Peyer's patch (tissue), 4 donors: ENCODE results near the gene FADD. TPM values are rescaled to one million over a fixed set of nuclear protein-coding genes. Genes with fewer than 3 reads are reported as not detected.
A peak's percentile ranks its signal among the peaks of the same experiment; 100 is the strongest.

Source experiments
- DNase-seq, 3 donors: peaks; one replicate each; pipeline ENCODE4 v3.0.0-alpha.2; 2017 to 2019
- H3K27ac ChIP-seq, 4 donors: fragments of 200-600 bp; sonication (generic); one replicate each; pipeline ENCODE4 v1.5.1; 2016 to 2019
- H3K27me3 ChIP-seq, 2 donors: fragments of 200-600 bp; sonication (generic); one replicate each; pipeline ENCODE4 v1.5.1; 2019
- H3K36me3 ChIP-seq, 3 donors: fragments of 200-600 bp; sonication (generic); one replicate each; pipeline ENCODE4 v1.5.1; 2016 to 2019
- H3K4me1 ChIP-seq, 4 donors: fragments of 200-600 bp; sonication (generic); one replicate each; pipeline ENCODE4 v1.5.1; 2016 to 2019
- H3K4me3 ChIP-seq, 4 donors: fragments of 200-600 bp; sonication (generic); 1 replicate in 3 of 4; 2 replicates in 1 of 4; pipeline ENCODE4 v1.5.1; 2016 to 2019; ENCODE audit warnings: mild to moderate bottlenecking in 1 of 4
- H3K9me3 ChIP-seq, 4 donors: fragments of 200-600 bp; sonication (generic); one replicate each; pipeline ENCODE4 v1.5.1; 2016 to 2019; ENCODE audit warnings: mild to moderate bottlenecking in 1 of 4
- CTCF ChIP-seq, 6 experiments: fragments of 450-650 bp in 4 of 6; fragments of 200-600 bp in 2 of 6; sonication (generic) in 1 of 6; IDR thresholded peaks; one replicate each; pipeline ENCODE4 v1.5.1; 2017 to 2019; ENCODE audit warnings: antibody characterized with exemption in 6 of 6, mild to moderate bottlenecking in 3 of 6, moderate library complexity in 1 of 6
- POLR2A ChIP-seq, 2 donors: fragments of 450-650 bp; IDR thresholded peaks; one replicate each; pipeline ENCODE4 v1.5.1; 2017; ENCODE audit warnings: antibody characterized with exemption in 2 of 2, mild to moderate bottlenecking in 2 of 2, moderate library complexity in 2 of 2
- total RNA-seq, 4 donors: library from RNA; depleted of rRNA; stranded (reverse); fragments of >200 nt; gene quantifications; one replicate each; pipeline ENCODE4 v1.1.0, GENCODE V29; 2016

FADD gene
- total RNA-seq, 4 donors from 2014 or later = 9.9 to 33.6 (median 28.8) TPM

GRCh38 chr11:70233034-70233433, 29.9 kb downstream of the FADD start:
- TF ChIP-seq CTCF (IDR thresholded peaks at IDR 0.05) = no peak
- no peak for TF ChIP-seq POLR2A (IDR thresholded peaks at IDR 0.05)
- H3K27ac ChIP-seq = peak overlapping the region in 1 of 4 donors; percentile 21

GRCh38 chr11:70233511-70233934, 30.4 kb downstream of the FADD start:
- DNase-seq = peak in 1 of 3 donors; percentile 78
- no peaks in the 10 kb centered on the region for H3K4me1 ChIP-seq
- TF ChIP-seq CTCF (IDR thresholded peaks at IDR 0.05) (no peak), POLR2A (IDR thresholded peaks at IDR 0.05) (no peak)
- peak overlapping the region in 1 of 4 donors; percentile 55 for H3K27ac ChIP-seq
- H3K27me3 ChIP-seq = no peaks in the 10 kb centered on the region
- H3K4me3 ChIP-seq = no peak overlapping the region
- no peaks in the 10 kb centered on the region for H3K36me3 ChIP-seq
- no peaks in the 10 kb centered on the region for H3K9me3 ChIP-seq

More at GRCh38 chr11:70233034-70233433, 29.9 kb downstream of the FADD start:
- Histone ChIP-seq H3K36me3 (no peaks in the 10 kb centered on the region), H3K4me3 (no peak overlapping the region), H3K4me1 (no peaks in the 10 kb centered on the region), H3K9me3 (no peaks in the 10 kb centered on the region), H3K27me3 (no peaks in the 10 kb centered on the region)
- DNase-seq = no peak

- TF ChIP-seq POLR2A (IDR thresholded peaks at IDR 0.05) = no peak
- Histone ChIP-seq H3K27me3 (no peaks in the 10 kb centered on the region), H3K4me1 (no peaks in the 10 kb centered on the region), H3K27ac (peak overlapping the region in 1 of 4 donors; percentile 55), H3K36me3 (no peaks in the 10 kb centered on the region), H3K9me3 (no peaks in the 10 kb centered on the region), H3K4me3 (no peak overlapping the region)
- no peak for DNase-seq
Measured at GRCh38 chr11:70233962-70234361, 30.9 kb downstream of the FADD start.

GRCh38 chr11:70240337-70240736, 37.2 kb downstream of the FADD start:
- no peaks in the 10 kb centered on the region for H3K36me3 ChIP-seq

GRCh38 chr11:70241709-70242108, 38.6 kb downstream of the FADD start:
- H3K36me3 ChIP-seq = no peaks in the 10 kb centered on the region
- H3K9me3 ChIP-seq = no peaks in the 10 kb centered on the region
- no peak overlapping the region for H3K27ac ChIP-seq
- no peak for TF ChIP-seq CTCF (IDR thresholded peaks at IDR 0.05)
- no peak for TF ChIP-seq POLR2A (IDR thresholded peaks at IDR 0.05)
- no peak overlapping the region for H3K4me3 ChIP-seq
- H3K4me1 ChIP-seq = no peaks in the 10 kb centered on the region
- no peak for DNase-seq
- H3K27me3 ChIP-seq = no peaks in the 10 kb centered on the region

More at GRCh38 chr11:70240337-70240736, 37.2 kb downstream of the FADD start:
- Histone ChIP-seq H3K9me3 (no peaks in the 10 kb centered on the region), H3K27ac (no peak overlapping the region), H3K4me3 (no peak overlapping the region), H3K4me1 (no peaks in the 10 kb centered on the region), H3K27me3 (no peaks in the 10 kb centered on the region)
- no peak for TF ChIP-seq CTCF (IDR thresholded peaks at IDR 0.05)
- TF ChIP-seq POLR2A (IDR thresholded peaks at IDR 0.05) = no peak
- no peak for DNase-seq

- Histone ChIP-seq H3K27me3 (no peaks in the 10 kb centered on the region), H3K4me3 (no peak overlapping the region), H3K4me1 (no peaks in the 10 kb centered on the region), H3K36me3 (no peaks in the 10 kb centered on the region), H3K9me3 (no peaks in the 10 kb centered on the region), H3K27ac (no peak overlapping the region)
- TF ChIP-seq CTCF (IDR thresholded peaks at IDR 0.05) = no peak
- DNase-seq = no peak
Measured at GRCh38 chr11:70242885-70243284, 39.8 kb downstream of the FADD start.
